ENCODE measurements around the gene LILRA6.

Gene LILRA6

DNA sequence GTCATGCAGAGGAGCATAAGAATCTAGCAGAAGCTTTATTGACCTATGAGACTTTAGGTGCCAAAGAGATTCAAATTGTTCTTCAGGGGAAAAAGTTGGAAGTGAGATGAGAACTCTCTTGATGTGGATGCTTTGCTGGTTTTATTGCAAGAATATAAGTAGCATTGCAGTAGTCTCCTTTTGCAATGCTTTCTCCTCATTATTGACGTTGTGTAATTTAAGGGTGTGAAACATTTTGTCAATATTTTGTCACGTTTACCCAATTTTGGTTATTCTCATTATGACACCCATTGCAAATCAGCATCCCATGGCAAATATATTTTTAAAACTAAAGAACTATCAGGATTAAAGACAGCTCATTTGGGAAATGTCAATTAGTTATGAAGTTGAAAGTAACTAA is 26.3 kb upstream of the LILRA6 start:
- no peak overlapping the region for H3K4me3 ChIP-seq (replicated peaks in 1 of 2; ENCODE audit: low read depth in 2 of 2, low read length in 2 of 2)
- TF ChIP-seq CTCF (IDR thresholded peaks at IDR 0.05; ENCODE audit: low read depth, low read length) = no peak
- no peak for DNase-seq (ENCODE audit: low read depth in 2 of 2)

- H3K4me3 ChIP-seq (replicated peaks in 1 of 2; ENCODE audit: low read depth in 2 of 2, low read length in 2 of 2) = no peak overlapping the region
- DNase-seq (ENCODE audit: low read depth in 2 of 2) = peak; percentile 76 to 78
- peak; percentile 73 for TF ChIP-seq CTCF (IDR thresholded peaks at IDR 0.05; ENCODE audit: low read depth, low read length)
These were observed 23.5 kb upstream of the LILRA6 start for GRCh38 chr19:54266133-54266532.

DNA sequence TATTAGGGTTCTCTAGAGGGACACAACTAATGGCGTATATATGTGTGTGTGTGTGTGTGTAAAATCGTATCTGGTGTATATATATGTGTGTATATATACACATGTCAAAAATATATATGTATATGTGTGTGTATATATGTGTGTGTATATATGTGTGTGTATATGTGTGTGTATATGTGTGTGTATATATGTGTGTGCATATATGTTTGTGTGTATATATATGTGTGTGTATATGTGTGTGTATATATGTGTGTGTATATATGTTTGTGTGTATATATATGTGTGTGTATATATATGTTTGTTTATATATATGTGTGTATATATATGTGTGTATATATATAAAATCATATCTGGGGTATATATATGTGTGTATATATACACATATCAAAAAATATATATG is 19.9 kb upstream of the LILRA6 start:
- no peak for DNase-seq (ENCODE audit: low read depth in 2 of 2)
- no peak for TF ChIP-seq CTCF (IDR thresholded peaks at IDR 0.05; ENCODE audit: low read depth, low read length)

GRCh38 chr19:54262066-54262465 is 19.5 kb upstream of the LILRA6 start:
- DNase-seq (ENCODE audit: low read depth in 2 of 2) = no peak
- TF ChIP-seq CTCF (IDR thresholded peaks at IDR 0.05; ENCODE audit: low read depth, low read length) = no peak

More for the DNA sequence above, 19.9 kb upstream of the LILRA6 start:
- H3K4me3 ChIP-seq (replicated peaks in 1 of 2; ENCODE audit: low read depth in 2 of 2, low read length in 2 of 2) = no peak overlapping the region

GRCh38 chr19:54257116-54257480 is 14.5 kb upstream of the LILRA6 start, which contains the start of gene LILRB5:
Gene LILRB5 (minus strand): TSS chr19:54257273. CDS start chr19:54257193, 80 bp downstream.
- H3K4me3 ChIP-seq (replicated peaks in 1 of 2; ENCODE audit: low read depth in 2 of 2, low read length in 2 of 2) = no peak within 1 kb of the TSS
- DNase-seq (ENCODE audit: low read depth in 2 of 2) = no peak
- TF ChIP-seq CTCF (IDR thresholded peaks at IDR 0.05; ENCODE audit: low read depth, low read length) = no peak

More at GRCh38 chr19:54262066-54262465, 19.5 kb upstream of the LILRA6 start:
- H3K4me3 ChIP-seq (replicated peaks in 1 of 2; ENCODE audit: low read depth in 2 of 2, low read length in 2 of 2) = no peak overlapping the region

- no peak for TF ChIP-seq CTCF (IDR thresholded peaks at IDR 0.05; ENCODE audit: low read depth, low read length)
- H3K4me3 ChIP-seq (replicated peaks in 1 of 2; ENCODE audit: low read depth in 2 of 2, low read length in 2 of 2) = no peak overlapping the region
- no peak for DNase-seq (ENCODE audit: low read depth in 2 of 2)
These were observed 13.9 kb upstream of the LILRA6 start for GRCh38 chr19:54256250-54257115.

Data from cardiac fibroblast (primary cell).